Endodermal cell (in vitro differentiated cells): Measurements from ENCODE around the gene YAE1. TPM values are rescaled to one million over a fixed set of nuclear protein-coding genes. Genes with fewer than 3 reads are reported as not detected.

ENCODE experiments used
- DNase-seq: peaks from one replicate; pipeline ENCODE4 v3.0.0-alpha.2; 2017
- H3K27ac ChIP-seq: 2 replicates; pipeline ENCODE4 v1.5.1; 2013; ENCODE audit warnings: mild to moderate bottlenecking, low read depth, low read length, moderate library complexity
- H3K27me3 ChIP-seq: 2 replicates; pipeline ENCODE4 v1.6.1; 2013; ENCODE audit warnings: mild to moderate bottlenecking, low read length, moderate library complexity; ENCODE audit not compliant: insufficient read depth, control insufficient read depth, poor library complexity, severe bottlenecking
- H3K36me3 ChIP-seq: 2 replicates; pipeline ENCODE4 v1.7.0; 2013; ENCODE audit warnings: mild to moderate bottlenecking, low read length, moderate library complexity; ENCODE audit not compliant: control insufficient read depth, insufficient read depth
- H3K4me1 ChIP-seq: one replicate; pipeline ENCODE4 v1.7.0; 2013; ENCODE audit warnings: low read length; ENCODE audit not compliant: control insufficient read depth, insufficient read depth
- H3K4me3 ChIP-seq: 2 replicates; pipeline ENCODE4 v1.5.1; 2013; ENCODE audit warnings: mild to moderate bottlenecking, low read length, moderate library complexity
- H3K9ac ChIP-seq: 2 replicates; pipeline ENCODE4 v1.6.1; 2013; ENCODE audit warnings: mild to moderate bottlenecking, low read length, moderate library complexity; ENCODE audit not compliant: poor library complexity, severe bottlenecking; ENCODE audit errors: extremely low read depth
- H3K9me3 ChIP-seq: 2 replicates; pipeline ENCODE4 v1.6.1; 2013; ENCODE audit warnings: mild to moderate bottlenecking, low read length, moderate library complexity; ENCODE audit not compliant: control insufficient read depth
- H3K27ac Mint-ChIP-seq: 2 replicates; pipeline ENCODE4 v1.8.0; 2020; ENCODE audit warnings: mixed read lengths
- H3K27me3 Mint-ChIP-seq: 2 replicates; pipeline ENCODE4 v1.8.0; 2021; ENCODE audit warnings: mild to moderate bottlenecking, mixed read lengths; ENCODE audit not compliant: insufficient read depth
- H3K36me3 Mint-ChIP-seq: 2 replicates; pipeline ENCODE4 v1.8.0; 2020; ENCODE audit warnings: low read depth, mixed read lengths
- H3K4me1 Mint-ChIP-seq: 2 replicates; pipeline ENCODE4 v1.8.0; 2020; ENCODE audit warnings: mixed read lengths
- H3K4me3 Mint-ChIP-seq: 2 replicates; pipeline ENCODE4 v1.8.0; 2020; ENCODE audit warnings: mild to moderate bottlenecking, moderate library complexity, mixed read lengths
- H3K9me3 Mint-ChIP-seq: 2 replicates; pipeline ENCODE4 v1.8.0; 2020; ENCODE audit warnings: mild to moderate bottlenecking, mixed read lengths
- WGBS, 2 experiments: methylation state at CpG; one replicate each; pipeline versions ENCODE4 v1.1.5 to v1.1.7; 2013; ENCODE audit warnings: missing lambda C conversion rate in 2 of 2, mixed read lengths in 1 of 2; ENCODE audit not compliant: insufficient coverage in 1 of 2, insufficient read length in 1 of 2; 5-methylcytosine and 5-hydroxymethylcytosine counted together
- total RNA-seq, 2 donors: library from RNA; stranded (reverse); fragmentation: NEBNext Ultra II Directional in 1 of 2; extraction: Animal tissue kit (Norgen Biotek cat#: 25700) in 1 of 2; gene quantifications; 2 replicates in 1 of 2; 3 replicates in 1 of 2; pipeline ENCODE4 v1.2.1, GENCODE V29; 2021
- TF ChIP-seq, protein P1 (sequence below): fragments of 200-600 bp; sonication (generic); conservative IDR thresholded peaks from 2 replicates; pipeline ENCODE4 v1.5.0; 2021; ENCODE audit warnings: antibody characterized with exemption, mild to moderate bottlenecking

Gene YAE1
- total RNA-seq, 2 donors from 2014 or later: 20.9 to 30.0 TPM

DNA sequence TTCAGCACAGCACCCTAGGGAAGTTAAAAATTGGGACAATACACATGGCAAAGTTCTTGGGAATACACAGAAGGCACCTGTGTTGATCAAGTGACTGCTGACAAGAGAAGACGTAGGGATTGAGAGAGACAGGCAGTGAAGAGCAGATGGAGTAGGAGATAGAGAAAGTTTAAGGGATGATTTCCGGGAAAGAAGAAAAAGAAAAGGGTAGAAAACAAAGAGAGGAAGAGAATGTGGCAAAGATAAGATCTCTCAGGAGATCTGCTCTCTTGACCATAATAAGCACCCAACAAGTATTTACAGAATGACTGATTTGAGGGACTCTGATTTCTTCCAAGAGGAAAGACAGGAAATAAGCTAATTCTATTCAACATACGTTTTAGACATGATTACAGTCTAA is 42.1 kb downstream of the YAE1 start:
- Histone ChIP-seq H3K27ac (no peak overlapping the region), H3K9me3 (no peaks in the 10 kb centered on the region), H3K4me1 (no peaks in the 10 kb centered on the region), H3K4me3 (no peak overlapping the region), H3K27me3 (no peaks in the 10 kb centered on the region), H3K36me3 (no peaks in the 10 kb centered on the region), H3K9ac (no peak overlapping the region)
- no peak for DNase-seq
- Mint-ChIP-seq H3K4me1 (peaks cover 13% of the 10 kb centered on the region), H3K27ac (no peak overlapping the region), H3K27me3 (peaks cover 19% of the 10 kb centered on the region), H3K36me3 (no peaks in the 10 kb centered on the region), H3K9me3 (no peaks in the 10 kb centered on the region), H3K4me3 (no peak overlapping the region)
- 67 to 76% methylated on average over 2 of the region's 3 CpGs for WGBS, 2 experiments
- TF ChIP-seq, protein P1, sequence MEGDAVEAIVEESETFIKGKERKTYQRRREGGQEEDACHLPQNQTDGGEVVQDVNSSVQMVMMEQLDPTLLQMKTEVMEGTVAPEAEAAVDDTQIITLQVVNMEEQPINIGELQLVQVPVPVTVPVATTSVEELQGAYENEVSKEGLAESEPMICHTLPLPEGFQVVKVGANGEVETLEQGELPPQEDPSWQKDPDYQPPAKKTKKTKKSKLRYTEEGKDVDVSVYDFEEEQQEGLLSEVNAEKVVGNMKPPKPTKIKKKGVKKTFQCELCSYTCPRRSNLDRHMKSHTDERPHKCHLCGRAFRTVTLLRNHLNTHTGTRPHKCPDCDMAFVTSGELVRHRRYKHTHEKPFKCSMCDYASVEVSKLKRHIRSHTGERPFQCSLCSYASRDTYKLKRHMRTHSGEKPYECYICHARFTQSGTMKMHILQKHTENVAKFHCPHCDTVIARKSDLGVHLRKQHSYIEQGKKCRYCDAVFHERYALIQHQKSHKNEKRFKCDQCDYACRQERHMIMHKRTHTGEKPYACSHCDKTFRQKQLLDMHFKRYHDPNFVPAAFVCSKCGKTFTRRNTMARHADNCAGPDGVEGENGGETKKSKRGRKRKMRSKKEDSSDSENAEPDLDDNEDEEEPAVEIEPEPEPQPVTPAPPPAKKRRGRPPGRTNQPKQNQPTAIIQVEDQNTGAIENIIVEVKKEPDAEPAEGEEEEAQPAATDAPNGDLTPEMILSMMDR: no peak

DNA sequence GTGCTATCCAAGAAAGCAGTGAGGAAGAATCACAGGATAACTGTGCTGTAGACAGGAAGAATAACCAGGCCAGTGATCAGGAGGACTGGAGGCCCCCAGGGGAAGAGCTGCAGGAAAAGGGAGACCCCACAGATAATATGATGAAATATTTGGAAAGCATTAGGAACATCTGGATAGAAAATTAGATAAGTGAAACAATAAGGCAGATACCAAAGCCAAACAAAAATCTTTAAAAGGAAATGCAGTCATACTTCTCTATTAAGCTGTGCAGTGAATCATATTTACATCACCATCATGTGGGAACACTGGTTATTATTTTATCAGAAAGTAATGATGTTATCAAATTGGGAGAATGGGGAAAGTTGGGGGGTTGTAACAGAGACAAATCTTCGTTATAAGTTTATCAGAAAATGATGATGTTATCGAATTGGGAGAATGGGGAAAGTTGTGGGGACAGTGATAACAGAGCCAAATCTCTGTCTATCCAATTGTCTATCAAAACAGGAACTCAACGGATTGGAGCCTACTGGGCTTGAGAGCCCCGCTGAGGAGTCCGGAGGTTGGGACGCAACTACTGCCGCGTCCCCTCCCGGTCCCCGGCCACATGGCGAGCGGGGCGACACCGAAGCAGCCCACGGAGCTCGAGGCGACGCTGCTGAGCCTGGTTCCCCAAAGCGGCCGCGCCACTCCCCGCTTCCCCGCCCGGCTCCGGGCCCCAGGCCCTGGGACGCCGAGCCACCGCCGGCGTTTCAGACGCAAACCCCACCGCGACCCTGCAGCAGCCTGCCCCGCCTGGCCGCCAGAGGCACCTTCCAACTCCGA is 43.1 kb downstream of the YAE1 start:
- peaks cover 13% of the 10 kb centered on the region for H3K4me1 Mint-ChIP-seq
- H3K4me3 Mint-ChIP-seq: peak overlapping the region; percentile 46
- no peak overlapping the region for H3K27ac Mint-ChIP-seq
- H3K27me3 ChIP-seq: no peaks in the 10 kb centered on the region
- no peaks in the 10 kb centered on the region for H3K36me3 ChIP-seq
- TF ChIP-seq, protein P1: peak; percentile 64
- H3K4me3 ChIP-seq: no peak overlapping the region
- H3K27me3 Mint-ChIP-seq: peaks cover 21% of the 10 kb centered on the region
- no peak overlapping the region for H3K27ac ChIP-seq
- H3K9me3 ChIP-seq: no peaks in the 10 kb centered on the region
- no peaks in the 10 kb centered on the region for H3K36me3 Mint-ChIP-seq
- H3K9me3 Mint-ChIP-seq: no peaks in the 10 kb centered on the region
- peak; percentile 80 for DNase-seq
- H3K4me1 ChIP-seq: no peaks in the 10 kb centered on the region
- WGBS, 2 experiments: 58 to 70% methylated on average over 11 to 36 of the region's 36 CpGs
- no peak overlapping the region for H3K9ac ChIP-seq

GRCh38 chr7:39609935-39610263 is 43.7 kb downstream of the YAE1 start:
- no peak for DNase-seq
- Histone ChIP-seq H3K27ac (no peak overlapping the region), H3K9me3 (no peaks in the 10 kb centered on the region), H3K9ac (no peak overlapping the region), H3K36me3 (no peaks in the 10 kb centered on the region), H3K4me3 (no peak overlapping the region), H3K4me1 (no peaks in the 10 kb centered on the region), H3K27me3 (no peaks in the 10 kb centered on the region)
- Mint-ChIP-seq H3K4me1 (peaks cover 13% of the 10 kb centered on the region), H3K27ac (no peak overlapping the region), H3K27me3 (peaks cover 22% of the 10 kb centered on the region), H3K4me3 (peak overlapping the region; percentile 46), H3K36me3 (no peaks in the 10 kb centered on the region), H3K9me3 (no peaks in the 10 kb centered on the region)
- TF ChIP-seq, protein P1: no peak
- WGBS, 2 experiments: 93 to 95% methylated on average over 3 to 5 of the region's 5 CpGs
